Mucosa of descending colon (tissue), 3 donors: ENCODE data around the gene MON1A. TPM values are rescaled to one million over a fixed set of nuclear protein-coding genes. Genes with fewer than 3 reads are reported as not detected.

ENCODE experiments used
- ATAC-seq: fragments of 200-7000 bp; cut with Tn5 transposase; one replicate; pipeline ENCODE4 v1.9.1; 2020; ENCODE audit warnings: mild to moderate bottlenecking, moderate library complexity
- DNase-seq, 3 donors: peaks; one replicate each; pipeline ENCODE4 v3.0.0-alpha.2; 2020
- H3K36me3 ChIP-seq: fragments of 200-600 bp; one replicate; pipeline ENCODE4 v1.8.0; 2021; ENCODE audit warnings: low read depth, mild to moderate bottlenecking
- H3K4me1 ChIP-seq: fragments of 200-600 bp; one replicate; pipeline ENCODE4 v1.8.0; 2021; ENCODE audit warnings: low read depth, mild to moderate bottlenecking
- H3K4me3 ChIP-seq: fragments of 200-600 bp; one replicate; pipeline ENCODE4 v1.8.0; 2021; ENCODE audit warnings: mild to moderate bottlenecking
- H3K9me3 ChIP-seq: fragments of 200-600 bp; one replicate; pipeline ENCODE4 v1.8.0; 2021; ENCODE audit warnings: mild to moderate bottlenecking
- intact Hi-C, 2 donors: fragments of 100-400 bp; cut with DNase I in 1 of 2; cut with micrococcal nuclease in 1 of 2; formaldehyde crosslinking; loops; one replicate each; pipeline versions ENCODE4 v1.11.0 to v1.11.1; 2022; cut with DNase I, micrococcal nuclease
- total RNA-seq, 3 donors: library from RNA; stranded (reverse); fragmentation: NEBNext Ultra II Directional in 2 of 3; extraction: Animal tissue kit (Norgen Biotek cat#: 25700) in 2 of 3; gene quantifications; one replicate each; pipeline versions ENCODE4 v1.2.1 to v1.2.4, GENCODE V29; 2021 to 2023
- TF ChIP-seq, protein P1 (sequence below): fragments of 200-600 bp; IDR thresholded peaks from one replicate; pipeline ENCODE4 v1.8.0; 2022; ENCODE audit warnings: antibody characterized with exemption, mild to moderate bottlenecking
- donor health status: DM: no; HTN: no; CAD: no; lungs with moderate emphysema.
- donor health status: DM: no; HTN: no; CAD: no.
- donor health status: DM: no; HTN: yes; CAD: no.

MON1A gene
- total RNA-seq, 3 donors from 2014 or later: 6.9 to 13.3 (median 7.9) TPM

DNA sequence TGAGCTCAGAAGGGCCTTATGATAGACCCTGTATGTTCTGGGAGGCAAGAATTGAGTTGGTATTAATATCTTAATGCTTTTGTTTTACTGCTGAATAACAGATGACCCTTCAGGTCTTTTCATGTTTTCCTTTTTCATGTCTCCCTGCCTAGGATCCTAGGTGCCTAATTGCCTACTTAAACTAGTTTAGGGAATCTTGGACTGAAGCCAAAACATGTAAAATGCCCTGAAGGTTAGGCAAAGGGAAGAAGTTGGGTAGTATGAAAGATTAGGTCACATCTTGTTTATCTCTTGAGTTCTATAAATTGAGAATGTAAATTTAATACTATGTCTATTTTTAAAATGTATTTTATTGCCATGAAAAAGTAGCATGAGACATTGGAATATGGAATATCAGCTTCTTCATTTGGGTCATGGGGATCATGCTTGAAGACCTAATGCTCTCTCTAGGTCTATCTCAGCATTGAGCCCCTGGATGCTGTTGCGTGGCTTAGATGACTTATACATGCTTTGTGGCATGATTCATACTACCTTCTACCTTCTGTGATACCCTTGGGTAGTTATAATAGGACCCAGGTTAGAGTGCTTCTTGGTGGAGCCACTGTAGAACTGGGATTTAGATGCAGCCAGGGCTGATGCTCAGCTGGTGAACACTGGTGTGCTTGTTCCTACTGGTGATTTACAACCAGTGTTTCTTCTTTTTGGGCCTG is 36.8 kb upstream of the MON1A start:
- TF ChIP-seq, protein P1, sequence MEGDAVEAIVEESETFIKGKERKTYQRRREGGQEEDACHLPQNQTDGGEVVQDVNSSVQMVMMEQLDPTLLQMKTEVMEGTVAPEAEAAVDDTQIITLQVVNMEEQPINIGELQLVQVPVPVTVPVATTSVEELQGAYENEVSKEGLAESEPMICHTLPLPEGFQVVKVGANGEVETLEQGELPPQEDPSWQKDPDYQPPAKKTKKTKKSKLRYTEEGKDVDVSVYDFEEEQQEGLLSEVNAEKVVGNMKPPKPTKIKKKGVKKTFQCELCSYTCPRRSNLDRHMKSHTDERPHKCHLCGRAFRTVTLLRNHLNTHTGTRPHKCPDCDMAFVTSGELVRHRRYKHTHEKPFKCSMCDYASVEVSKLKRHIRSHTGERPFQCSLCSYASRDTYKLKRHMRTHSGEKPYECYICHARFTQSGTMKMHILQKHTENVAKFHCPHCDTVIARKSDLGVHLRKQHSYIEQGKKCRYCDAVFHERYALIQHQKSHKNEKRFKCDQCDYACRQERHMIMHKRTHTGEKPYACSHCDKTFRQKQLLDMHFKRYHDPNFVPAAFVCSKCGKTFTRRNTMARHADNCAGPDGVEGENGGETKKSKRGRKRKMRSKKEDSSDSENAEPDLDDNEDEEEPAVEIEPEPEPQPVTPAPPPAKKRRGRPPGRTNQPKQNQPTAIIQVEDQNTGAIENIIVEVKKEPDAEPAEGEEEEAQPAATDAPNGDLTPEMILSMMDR: no peak
- no peak overlapping the region for H3K4me3 ChIP-seq
- no peaks in the 10 kb centered on the region for H3K36me3 ChIP-seq
- ATAC-seq (no peak), DNase-seq (no peak)
- no peaks in the 10 kb centered on the region for H3K9me3 ChIP-seq
- no peaks in the 10 kb centered on the region for H3K4me1 ChIP-seq
- intact Hi-C loops: no loop called here

GRCh38 chr3:49955636-49956035 is 26.0 kb upstream of the MON1A start:
- Histone ChIP-seq H3K4me1 (no peaks in the 10 kb centered on the region), H3K9me3 (no peaks in the 10 kb centered on the region), H3K4me3 (no peak overlapping the region), H3K36me3 (no peaks in the 10 kb centered on the region)
- TF ChIP-seq, protein P1: no peak
- DNase-seq: no peak
- ATAC-seq: no peak
- intact Hi-C loops: no loop called here

DNA sequence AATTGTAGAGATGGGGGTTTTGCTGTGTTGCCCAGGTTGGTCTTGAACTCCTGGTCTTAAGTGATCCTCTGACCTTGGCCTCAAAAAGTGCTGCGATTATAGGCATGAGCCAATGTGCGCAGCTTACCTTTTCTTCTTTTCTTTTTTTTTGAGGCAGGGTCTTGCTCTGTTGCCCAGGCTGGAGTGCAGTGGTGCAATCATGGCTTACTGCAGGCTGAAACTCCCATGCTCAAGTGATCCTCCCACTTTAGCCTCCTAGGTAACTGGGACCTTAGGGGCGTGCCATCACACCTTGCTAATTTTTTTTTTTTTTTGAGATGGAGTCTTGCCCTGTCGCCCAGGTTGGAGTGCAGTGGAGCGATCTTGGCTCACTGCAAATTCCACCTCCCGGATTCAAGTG is 23.3 kb upstream of the MON1A start:
- H3K4me1 ChIP-seq: peaks cover 10% of the 10 kb centered on the region
- ATAC-seq (no peak), DNase-seq (no peak)
- no peaks in the 10 kb centered on the region for H3K36me3 ChIP-seq
- TF ChIP-seq, protein P1: no peak
- no peak overlapping the region for H3K4me3 ChIP-seq
- H3K9me3 ChIP-seq: no peaks in the 10 kb centered on the region
- intact Hi-C loops: no loop called here

DNA sequence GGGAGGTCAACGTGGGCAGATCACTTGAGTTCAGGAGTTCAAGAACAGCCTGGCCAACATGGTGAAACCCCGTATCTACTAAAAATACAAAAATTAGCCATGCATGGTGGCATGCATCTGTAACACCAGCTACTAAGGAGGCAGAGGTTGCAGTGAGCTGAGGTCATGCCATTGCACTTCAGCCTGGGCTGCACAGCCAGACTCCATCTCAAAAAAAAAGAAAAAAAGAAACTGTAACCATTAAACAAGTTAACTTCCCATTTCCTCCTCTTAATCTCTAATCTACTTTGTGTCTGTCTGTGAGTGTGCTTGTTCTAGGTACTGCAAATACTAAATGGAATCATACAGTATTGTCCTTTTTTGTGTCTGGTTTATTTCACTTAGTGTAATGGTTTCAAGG is 13.0 kb upstream of the MON1A start:
- DNase-seq (no peak), ATAC-seq (no peak)
- TF ChIP-seq, protein P1: no peak
- Histone ChIP-seq H3K4me3 (no peak overlapping the region), H3K4me1 (peaks cover 3% of the 10 kb centered on the region), H3K36me3 (no peaks in the 10 kb centered on the region), H3K9me3 (no peaks in the 10 kb centered on the region)
- intact Hi-C loops: no loop called here

- intact Hi-C loops: no loop called here
- Histone ChIP-seq H3K4me1 (peaks cover 3% of the 10 kb centered on the region), H3K9me3 (no peaks in the 10 kb centered on the region), H3K4me3 (peak overlapping the region; percentile 38), H3K36me3 (no peaks in the 10 kb centered on the region)
- TF ChIP-seq, protein P1: no peak
- ATAC-seq (no peak), DNase-seq (peak in 1 of 3 donors; percentile 6)
Measured at GRCh38 chr3:49940667-49941249, 11.1 kb upstream of the MON1A start.
